SK-N-SH (cell line): ENCODE measurements around the gene CCR3. TPM values are rescaled to one million over a fixed set of nuclear protein-coding genes. Genes with fewer than 3 reads are reported as not detected.

Experiments
- CTCF ChIA-PET: fragments of 300-600, 350-600 bp; formaldehyde crosslinking; extraction: SDS; loops from one replicate; lab custom pipeline; 2021; lab: Yijun Ruan, JAX
- POLR2A ChIA-PET: fragments of 350-600 bp; sonication (Branson Sonifier 250); formaldehyde crosslinking; extraction: SDS; loops from one replicate; lab custom pipeline; 2020; ENCODE audit warnings: antibody characterized with exemption, inconsistent platforms; lab: Yijun Ruan, JAX
- DNase-seq: peaks from one replicate; pipeline ENCODE4 v3.0.0; 2012
- H2AFZ ChIP-seq: fragments of 200-600 bp; sonication (generic); 2 replicates; pipeline ENCODE4 v1.8.1; 2016; ENCODE audit warnings: antibody characterized with exemption, mild to moderate bottlenecking, low read depth
- H3F3A ChIP-seq: fragments of 200-600 bp; sonication (generic); replicated peaks from 2 replicates; pipeline ENCODE3; 2016; ENCODE audit warnings: antibody characterized with exemption, mild to moderate bottlenecking; ENCODE audit not compliant: insufficient read depth
- H3K27ac ChIP-seq, 2 experiments: fragments of 200-500 bp in 1 of 2; fragments of 200-600 bp in 1 of 2; sonication (Bioruptor generic) in 1 of 2; sonication (generic), shearing (Covaris generic) in 1 of 2; 2 replicates each; pipeline versions ENCODE4 v1.5.1 to v1.6.1; 2014 to 2016; ENCODE audit warnings: low read depth in 2 of 2, inconsistent platforms in 1 of 2, low read length in 1 of 2, mild to moderate bottlenecking in 1 of 2, mixed read lengths in 1 of 2
- H3K27me3 ChIP-seq: fragments of 200-600 bp; sonication (generic), shearing (Covaris generic); 2 replicates; pipeline ENCODE4 v1.6.1; 2016; ENCODE audit warnings: mixed run types; ENCODE audit not compliant: insufficient read depth
- H3K36me3 ChIP-seq, 2 experiments: fragments of 200-500 bp in 1 of 2; fragments of 200-600 bp in 1 of 2; sonication (Bioruptor generic) in 1 of 2; sonication (generic) in 1 of 2; replicated peaks in 1 of 2; 2 replicates each; pipeline versions ENCODE3 to v1.5.1; 2014 to 2016; ENCODE audit warnings: low read length in 1 of 2, mild to moderate bottlenecking in 1 of 2; ENCODE audit not compliant: insufficient read depth in 2 of 2, control insufficient read depth in 1 of 2
- H3K4me1 ChIP-seq, 2 experiments: fragments of 200-500 bp in 1 of 2; fragments of 200-600 bp in 1 of 2; sonication (Bioruptor generic) in 1 of 2; sonication (generic), shearing (Covaris generic) in 1 of 2; 2 replicates each; pipeline versions ENCODE4 v1.5.1 to v1.6.1; 2014 to 2016; ENCODE audit warnings: low read depth in 1 of 2, low read length in 1 of 2, mixed run types in 1 of 2; ENCODE audit not compliant: insufficient read depth in 2 of 2, control insufficient read depth in 1 of 2
- H3K4me2 ChIP-seq: fragments of 200-600 bp; sonication (generic), shearing (Covaris generic); 2 replicates; pipeline ENCODE4 v1.6.1; 2017; ENCODE audit warnings: mixed run types
- H3K4me3 ChIP-seq, 2 experiments: fragments of 200-500 bp in 1 of 2; fragments of 200-600 bp in 1 of 2; sonication (Bioruptor generic) in 1 of 2; sonication (generic), shearing (Covaris generic) in 1 of 2; 2 replicates each; pipeline versions ENCODE4 v1.5.1 to v1.8.1; 2014 to 2016; ENCODE audit warnings: low read depth in 2 of 2, inconsistent platforms in 1 of 2, low read length in 1 of 2, mild to moderate bottlenecking in 1 of 2, mixed read lengths in 1 of 2, moderate library complexity in 1 of 2
- H3K79me2 ChIP-seq: fragments of 200-600 bp; sonication (generic); 2 replicates; pipeline ENCODE4 v1.8.1; 2017; ENCODE audit warnings: mild to moderate bottlenecking; ENCODE audit not compliant: insufficient read depth
- H3K9ac ChIP-seq: fragments of 200-600 bp; sonication (generic); 2 replicates; pipeline ENCODE4 v1.6.1; 2017; ENCODE audit warnings: mixed run types
- H3K9me2 ChIP-seq: fragments of 200-600 bp; sonication (generic); 2 replicates; pipeline ENCODE4 v1.6.1; 2017; ENCODE audit warnings: mixed run types
- H3K9me3 ChIP-seq: fragments of 200-600 bp; sonication (generic); 2 replicates; pipeline ENCODE4 v1.6.1; 2017; ENCODE audit warnings: mixed run types, mild to moderate bottlenecking, moderate library complexity
- H4K20me1 ChIP-seq: fragments of 200-600 bp; sonication (generic); 2 replicates; pipeline ENCODE4 v1.6.1; 2017; ENCODE audit warnings: mild to moderate bottlenecking, mixed run types; ENCODE audit not compliant: insufficient read depth
- CHD2 ChIP-seq: fragments of 150-350 bp; IDR thresholded peaks from 2 replicates; pipeline ENCODE4 v1.6.1; 2018; ENCODE audit warnings: low read length; ENCODE audit not compliant: partially characterized antibody
- EZH2phosphoT487 ChIP-seq: fragments of 200-600 bp; sonication (generic); IDR thresholded peaks from 2 replicates; pipeline ENCODE4 v1.6.1; 2017; ENCODE audit warnings: low read depth, mixed run types, mild to moderate bottlenecking, antibody characterized with exemption, moderate library complexity, borderline replicate concordance
- MAX ChIP-seq: IDR thresholded peaks from 2 replicates; pipeline ENCODE4 v1.4.0; 2012; ENCODE audit warnings: low read depth
- MXI1 ChIP-seq: IDR thresholded peaks from 2 replicates; pipeline ENCODE4 v1.6.1; 2012; ENCODE audit warnings: mild to moderate bottlenecking, low read depth, low read length, improper control_type of control experiment
- USF1 ChIP-seq: IDR thresholded peaks from 2 replicates; pipeline ENCODE4 v1.4.0; 2012; ENCODE audit warnings: low read depth, borderline replicate concordance
- USF2 ChIP-seq: fragments of 150-350 bp; IDR thresholded peaks from 2 replicates; pipeline ENCODE4 v1.6.1; 2017; ENCODE audit warnings: antibody characterized with exemption, low read length, low read depth, borderline replicate concordance
- WGBS: methylation state at CpG from one replicate; pipeline ENCODE4 v1.1.6; 2017; ENCODE audit warnings: low lambda C conversion rate; 5-methylcytosine and 5-hydroxymethylcytosine counted together
- polyA plus RNA-seq, 3 experiments: library from polyadenylated mRNA; depleted of rRNA; stranded (reverse); fragments of >200 nt; gene quantifications; 2 replicates each; pipeline ENCODE4 v1.2.3, GENCODE V29; 2012
- TF ChIP-seq, protein P1 (sequence below): IDR thresholded peaks from 2 replicates; pipeline ENCODE4 v1.4.0; 2012; ENCODE audit warnings: low read depth, borderline replicate concordance
- TF ChIP-seq, protein P2 (sequence below): fragments of 150-350 bp; IDR thresholded peaks from 2 replicates; pipeline ENCODE4 v1.6.1; 2016; ENCODE audit warnings: mild to moderate bottlenecking, low read depth, low read length

Gene CCR3
- polyA plus RNA-seq, 1 of the 3 experiments (the other 2 are of a cell fraction): not detected

DNA sequence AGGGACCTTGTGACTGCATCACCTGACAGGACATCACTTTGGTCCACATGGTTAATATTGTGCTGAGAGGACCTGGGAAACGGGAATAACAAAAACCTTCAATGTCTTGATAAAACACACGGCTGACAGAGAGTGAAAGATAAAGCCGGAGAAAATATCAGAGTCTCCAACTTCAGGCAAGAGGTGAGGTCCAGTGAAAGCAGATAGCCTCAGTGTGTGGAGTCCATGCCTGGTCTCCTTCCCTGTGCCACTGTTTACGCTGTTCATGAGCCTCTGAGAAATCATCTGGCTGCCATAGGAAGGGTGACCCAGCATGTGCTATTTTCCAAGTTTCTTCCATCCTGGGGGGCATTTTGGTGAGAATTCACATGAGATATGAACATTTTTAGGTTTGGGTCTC, 39.8 kb downstream of the CCR3 start:
- 3% methylated on average over 4 of the region's 4 CpGs for WGBS
- Histone ChIP-seq H2AFZ (no peak overlapping the region), H3K4me1 (no peaks in the 10 kb centered on the region)
- TF ChIP-seq CHD2: no peak
- TF ChIP-seq, all 33 proteins: peak for 0
- H3F3A ChIP-seq: no peaks in the 10 kb centered on the region
- no peaks in the 10 kb centered on the region; the same call in 1 of the 2 replicates for H3K27me3 ChIP-seq
- H3K4me2 ChIP-seq: no peak overlapping the region
- H3K9me2 ChIP-seq: no peaks in the 10 kb centered on the region
- no peaks in the 10 kb centered on the region for H3K9me3 ChIP-seq
- ChIA-PET CTCF (no interaction called here), POLR2A (no interaction called here)
- DNase-seq: no peak
- no peak overlapping the region for H3K9ac ChIP-seq
- H3K27ac ChIP-seq: no peak overlapping the region
- H3K36me3 ChIP-seq: no peaks in the 10 kb centered on the region
- H3K79me2 ChIP-seq: no peaks in the 10 kb centered on the region
- H4K20me1 ChIP-seq: no peaks in the 10 kb centered on the region
- no peak overlapping the region for H3K4me3 ChIP-seq

GRCh38 chr3:46282696-46283095, 40.4 kb downstream of the CCR3 start:
- CTCF ChIA-PET: no interaction called here
- POLR2A ChIA-PET: no interaction called here
- no peak overlapping the region for H3K27ac ChIP-seq

More at GRCh38 chr3:46282696-46283095, 40.4 kb downstream of the CCR3 start:
- Histone ChIP-seq H2AFZ (no peak overlapping the region), H4K20me1 (no peaks in the 10 kb centered on the region), H3K4me1 (no peaks in the 10 kb centered on the region), H3K9me2 (no peaks in the 10 kb centered on the region), H3K79me2 (no peaks in the 10 kb centered on the region), H3K4me2 (no peak overlapping the region), H3F3A (no peaks in the 10 kb centered on the region), H3K4me3 (no peak overlapping the region), H3K36me3 (no peaks in the 10 kb centered on the region), H3K9ac (no peak overlapping the region), H3K9me3 (no peaks in the 10 kb centered on the region), H3K27me3 (no peaks in the 10 kb centered on the region; the same call in 1 of the 2 replicates)
- 0% methylated on average over 2 of the region's 2 CpGs for WGBS
- TF ChIP-seq MXI1 (no peak), EZH2phosphoT487 (no peak), USF2 (no peak), CHD2 (no peak), MAX (no peak), USF1 (no peak)
- TF ChIP-seq, protein P1, sequence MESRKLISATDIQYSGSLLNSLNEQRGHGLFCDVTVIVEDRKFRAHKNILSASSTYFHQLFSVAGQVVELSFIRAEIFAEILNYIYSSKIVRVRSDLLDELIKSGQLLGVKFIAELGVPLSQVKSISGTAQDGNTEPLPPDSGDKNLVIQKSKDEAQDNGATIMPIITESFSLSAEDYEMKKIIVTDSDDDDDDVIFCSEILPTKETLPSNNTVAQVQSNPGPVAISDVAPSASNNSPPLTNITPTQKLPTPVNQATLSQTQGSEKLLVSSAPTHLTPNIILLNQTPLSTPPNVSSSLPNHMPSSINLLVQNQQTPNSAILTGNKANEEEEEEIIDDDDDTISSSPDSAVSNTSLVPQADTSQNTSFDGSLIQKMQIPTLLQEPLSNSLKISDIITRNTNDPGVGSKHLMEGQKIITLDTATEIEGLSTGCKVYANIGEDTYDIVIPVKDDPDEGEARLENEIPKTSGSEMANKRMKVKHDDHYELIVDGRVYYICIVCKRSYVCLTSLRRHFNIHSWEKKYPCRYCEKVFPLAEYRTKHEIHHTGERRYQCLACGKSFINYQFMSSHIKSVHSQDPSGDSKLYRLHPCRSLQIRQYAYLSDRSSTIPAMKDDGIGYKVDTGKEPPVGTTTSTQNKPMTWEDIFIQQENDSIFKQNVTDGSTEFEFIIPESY: no peak
- TF ChIP-seq, protein P2, sequence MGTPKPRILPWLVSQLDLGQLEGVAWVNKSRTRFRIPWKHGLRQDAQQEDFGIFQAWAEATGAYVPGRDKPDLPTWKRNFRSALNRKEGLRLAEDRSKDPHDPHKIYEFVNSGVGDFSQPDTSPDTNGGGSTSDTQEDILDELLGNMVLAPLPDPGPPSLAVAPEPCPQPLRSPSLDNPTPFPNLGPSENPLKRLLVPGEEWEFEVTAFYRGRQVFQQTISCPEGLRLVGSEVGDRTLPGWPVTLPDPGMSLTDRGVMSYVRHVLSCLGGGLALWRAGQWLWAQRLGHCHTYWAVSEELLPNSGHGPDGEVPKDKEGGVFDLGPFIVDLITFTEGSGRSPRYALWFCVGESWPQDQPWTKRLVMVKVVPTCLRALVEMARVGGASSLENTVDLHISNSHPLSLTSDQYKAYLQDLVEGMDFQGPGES: no peak
- DNase-seq: no peak
